Prostate gland (tissue), 2 donors: Measurements from ENCODE around the gene GATA1.

ENCODE experiments used
- POLR2A ChIP-seq: fragments of 450-650 bp; IDR thresholded peaks from one replicate; pipeline ENCODE4 v1.6.1; 2016; ENCODE audit warnings: antibody characterized with exemption, mild to moderate bottlenecking
- TF ChIP-seq, protein P1 (sequence below), 4 experiments: fragments of 200-600 bp in 2 of 4; fragments of 450-650 bp in 2 of 4; sonication (generic) in 2 of 4; IDR thresholded peaks; 1 replicate in 3 of 4; 2 replicates in 1 of 4; pipeline ENCODE4 v1.5.1; 2016 to 2019; ENCODE audit warnings: antibody characterized with exemption in 4 of 4, mild to moderate bottlenecking in 2 of 4, moderate library complexity in 2 of 4

GRCh38 chrX:48824066-48824465 lies 37.7 kb downstream of the GATA1 start:
- TF ChIP-seq, protein P1, sequence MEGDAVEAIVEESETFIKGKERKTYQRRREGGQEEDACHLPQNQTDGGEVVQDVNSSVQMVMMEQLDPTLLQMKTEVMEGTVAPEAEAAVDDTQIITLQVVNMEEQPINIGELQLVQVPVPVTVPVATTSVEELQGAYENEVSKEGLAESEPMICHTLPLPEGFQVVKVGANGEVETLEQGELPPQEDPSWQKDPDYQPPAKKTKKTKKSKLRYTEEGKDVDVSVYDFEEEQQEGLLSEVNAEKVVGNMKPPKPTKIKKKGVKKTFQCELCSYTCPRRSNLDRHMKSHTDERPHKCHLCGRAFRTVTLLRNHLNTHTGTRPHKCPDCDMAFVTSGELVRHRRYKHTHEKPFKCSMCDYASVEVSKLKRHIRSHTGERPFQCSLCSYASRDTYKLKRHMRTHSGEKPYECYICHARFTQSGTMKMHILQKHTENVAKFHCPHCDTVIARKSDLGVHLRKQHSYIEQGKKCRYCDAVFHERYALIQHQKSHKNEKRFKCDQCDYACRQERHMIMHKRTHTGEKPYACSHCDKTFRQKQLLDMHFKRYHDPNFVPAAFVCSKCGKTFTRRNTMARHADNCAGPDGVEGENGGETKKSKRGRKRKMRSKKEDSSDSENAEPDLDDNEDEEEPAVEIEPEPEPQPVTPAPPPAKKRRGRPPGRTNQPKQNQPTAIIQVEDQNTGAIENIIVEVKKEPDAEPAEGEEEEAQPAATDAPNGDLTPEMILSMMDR (IDR thresholded peaks at IDR 0.05), result no peak
- TF ChIP-seq POLR2A, result no peak
